GM12878 (cell line): ENCODE results near the gene LMAN2. TPM values are rescaled to one million over a fixed set of nuclear protein-coding genes. Genes with fewer than 3 reads are reported as not detected.

ENCODE experiments used
- ATAC-seq: fragments of 200-7000 bp; cut with Tn5 transposase; 3 replicates; pipeline ENCODE4 v1.9.1; 2020; ENCODE audit warnings: mild to moderate bottlenecking, moderate library complexity
- BruUV-seq: library from RNA; stranded (reverse); fragments of 400-500 nt; replicated peaks from 2 replicates; lab custom pipeline; 2021; lab: Mats Ljungman, UMichigan
- CTCF ChIA-PET: fragments of 300-600 bp; sonication (Branson Sonifier 250); formaldehyde crosslinking; extraction: SDS; loops from one replicate; lab custom pipeline; 2021; ENCODE audit warnings: inconsistent platforms; lab: Yijun Ruan, JAX
- POLR2A ChIA-PET: fragments of 350-600 bp; formaldehyde crosslinking; extraction: SDS; loops from one replicate; lab custom pipeline; 2021; ENCODE audit warnings: inconsistent platforms; lab: Charles Lee
- RAD21 ChIA-PET: fragments of 300-600 bp; sonication (Branson Sonifier 250); formaldehyde crosslinking; loops from one replicate; lab custom pipeline; 2023; ENCODE audit warnings: antibody characterized with exemption; ENCODE audit not compliant: unreplicated experiment; lab: Charles Lee
- SMC1A ChIA-PET: fragments of 300-600 bp; sonication (Branson Sonifier 250); formaldehyde crosslinking; loops from one replicate; lab custom pipeline; 2023; ENCODE audit not compliant: unreplicated experiment, uncharacterized antibody; lab: Charles Lee
- DNase-seq: peaks from one replicate; pipeline ENCODE4 v3.0.0-alpha.2; 2011; ENCODE audit warnings: low read depth, low spot score
- FAIRE-seq: peaks from 3 replicates; lab custom pipeline; 2011; peaks lifted over from hg19 to GRCh38; lab: Jason Lieb, UNC
- H2AFZ ChIP-seq: 2 replicates; pipeline ENCODE4 v1.6.0; 2011; ENCODE audit warnings: low read depth, low read length, control low read depth; ENCODE audit not compliant: control insufficient read depth
- H3K27ac ChIP-seq: 2 replicates; pipeline ENCODE4 v1.5.1; 2011; ENCODE audit warnings: control low read depth; ENCODE audit not compliant: control insufficient read depth, insufficient read depth
- H3K27me3 ChIP-seq, 2 experiments: replicated peaks in 1 of 2; 2 replicates each; pipeline versions ENCODE4 v1.6.0 to v1.6.1; 2011; ENCODE audit warnings: low read length in 1 of 2; ENCODE audit not compliant: control insufficient read depth in 2 of 2, insufficient read depth in 2 of 2
- H3K36me3 ChIP-seq, 2 experiments: 2 replicates each; pipeline ENCODE4 v1.5.1; 2011; ENCODE audit warnings: low read length in 1 of 2; ENCODE audit not compliant: control insufficient read depth in 2 of 2, insufficient read depth in 2 of 2
- H3K4me1 ChIP-seq: 2 replicates; pipeline ENCODE4 v1.6.1; 2011; ENCODE audit warnings: mild to moderate bottlenecking, low read length, moderate library complexity, mixed read lengths; ENCODE audit not compliant: control insufficient read depth, insufficient read depth
- H3K4me2 ChIP-seq: 2 replicates; pipeline ENCODE4 v1.6.0; 2011; ENCODE audit warnings: control low read depth; ENCODE audit not compliant: control insufficient read depth, insufficient read depth
- H3K4me3 ChIP-seq: fragments of 200-600 bp; sonication (generic); 2 replicates; pipeline ENCODE4 v1.5.1; 2016
- H3K79me2 ChIP-seq: 2 replicates; pipeline ENCODE4 v1.6.0; 2011; ENCODE audit warnings: low read length; ENCODE audit not compliant: control insufficient read depth, insufficient read depth
- H3K9ac ChIP-seq: 2 replicates; pipeline ENCODE4 v1.8.0; 2011; ENCODE audit warnings: low read length, control low read depth, mixed read lengths; ENCODE audit not compliant: control insufficient read depth, insufficient read depth
- H3K9me3 ChIP-seq: replicated peaks from 3 replicates; pipeline ENCODE4 v1.5.1; 2011; ENCODE audit warnings: mild to moderate bottlenecking, low read length; ENCODE audit not compliant: control insufficient read depth, insufficient read depth
- H4K20me1 ChIP-seq: 2 replicates; pipeline ENCODE4 v1.6.0; 2011; ENCODE audit not compliant: control insufficient read depth, insufficient read depth
- DPF2 ChIP-seq: fragments of 450-650 bp; IDR thresholded peaks from 2 replicates; pipeline ENCODE4 v1.6.1; 2017; ENCODE audit warnings: mild to moderate bottlenecking
- MEF2B ChIP-seq: fragments of 450-650 bp; IDR thresholded peaks from 2 replicates; pipeline ENCODE4 v1.6.1; 2018; ENCODE audit warnings: mild to moderate bottlenecking, moderate library complexity; ENCODE audit not compliant: partially characterized antibody, poor library complexity, severe bottlenecking
- SMC3 ChIP-seq: IDR thresholded peaks from 2 replicates; pipeline ENCODE4 v1.6.1; 2011; ENCODE audit warnings: low read length, improper control_type of control experiment, borderline replicate concordance
- SREBF2 ChIP-seq: IDR thresholded peaks from 2 replicates; pipeline ENCODE4 v1.6.1; 2012; ENCODE audit warnings: mild to moderate bottlenecking, low read length
- TCF12 ChIP-seq: IDR thresholded peaks from 2 replicates; pipeline ENCODE4 v1.6.1; 2011; ENCODE audit warnings: low read depth, mild to moderate bottlenecking, low read length
- WGBS: methylation state at CpG from one replicate; pipeline ENCODE4 v1.1.6; 2016; ENCODE audit warnings: low lambda C conversion rate; ENCODE audit not compliant: insufficient replicate concordance, insufficient coverage; ENCODE audit errors: missing lambda C conversion rate; 5-methylcytosine and 5-hydroxymethylcytosine counted together
- in situ Hi-C: fragments of 300-500 bp; cut with MboI; formaldehyde crosslinking; loops from 9 replicates; pipeline ENCODE4 v1.14.3; 2018; ENCODE audit warnings: mixed read lengths
- intact Hi-C: fragments of 100-400 bp; cut with micrococcal nuclease; formaldehyde crosslinking; loops from one replicate; pipeline ENCODE4 v1.14.2; 2022; ENCODE audit not compliant: unreplicated experiment
- polyA plus RNA-seq, 11 experiments: library from polyadenylated mRNA; depleted of rRNA in 4 of 11; unstranded in 6 of 11; stranded (reverse) in 5 of 11; fragments of >200 nt; fragmentation: Nextera tagmentation in 4 of 11; fragmentation: Illumina TruSeq in 1 of 11; extraction: Ambion mirVana in 4 of 11; extraction: Trizol in 1 of 11; gene quantifications; 1 replicate in 1 of 11; 2 replicates in 10 of 11; pipeline versions ENCODE4 v1.2.1 to v1.2.3, GENCODE V29; 2011 to 2016; ENCODE audit warnings: inconsistent platforms in 2 of 11, missing spikeins in 2 of 11, low read depth in 1 of 11
- total RNA-seq, 4 experiments: library from RNA; depleted of rRNA in 3 of 4; stranded (reverse); fragments of >200 nt in 3 of 4; fragmentation: Illumina TruSeq in 1 of 4; extraction: Trizol in 1 of 4; gene quantifications; 2 replicates each; pipeline versions ENCODE4 v1.2.1 to v1.2.3, GENCODE V29; 2013 to 2021
- TF ChIP-seq, protein P1 (sequence below), 3 experiments: IDR thresholded peaks in 2 of 3; conservative IDR thresholded peaks in 1 of 3; 2 replicates each; pipeline ENCODE4 v1.5.1; 2011; ENCODE audit warnings: low read depth in 3 of 3, low read length in 3 of 3, mild to moderate bottlenecking in 3 of 3, control low read depth in 2 of 3, moderate library complexity in 2 of 3, inconsistent platforms in 1 of 3, mixed read lengths in 1 of 3; ENCODE audit not compliant: control insufficient read depth in 2 of 3, insufficient read depth in 1 of 3; ENCODE audit errors: extremely low read depth in 1 of 3

Gene LMAN2
- total and polyA plus RNA-seq, 10 of the 15 experiments (the other 5 are each of a cell fraction or from before 2014, with no cell fraction given) = 2.4 to 264 (median 147) TPM

DNA sequence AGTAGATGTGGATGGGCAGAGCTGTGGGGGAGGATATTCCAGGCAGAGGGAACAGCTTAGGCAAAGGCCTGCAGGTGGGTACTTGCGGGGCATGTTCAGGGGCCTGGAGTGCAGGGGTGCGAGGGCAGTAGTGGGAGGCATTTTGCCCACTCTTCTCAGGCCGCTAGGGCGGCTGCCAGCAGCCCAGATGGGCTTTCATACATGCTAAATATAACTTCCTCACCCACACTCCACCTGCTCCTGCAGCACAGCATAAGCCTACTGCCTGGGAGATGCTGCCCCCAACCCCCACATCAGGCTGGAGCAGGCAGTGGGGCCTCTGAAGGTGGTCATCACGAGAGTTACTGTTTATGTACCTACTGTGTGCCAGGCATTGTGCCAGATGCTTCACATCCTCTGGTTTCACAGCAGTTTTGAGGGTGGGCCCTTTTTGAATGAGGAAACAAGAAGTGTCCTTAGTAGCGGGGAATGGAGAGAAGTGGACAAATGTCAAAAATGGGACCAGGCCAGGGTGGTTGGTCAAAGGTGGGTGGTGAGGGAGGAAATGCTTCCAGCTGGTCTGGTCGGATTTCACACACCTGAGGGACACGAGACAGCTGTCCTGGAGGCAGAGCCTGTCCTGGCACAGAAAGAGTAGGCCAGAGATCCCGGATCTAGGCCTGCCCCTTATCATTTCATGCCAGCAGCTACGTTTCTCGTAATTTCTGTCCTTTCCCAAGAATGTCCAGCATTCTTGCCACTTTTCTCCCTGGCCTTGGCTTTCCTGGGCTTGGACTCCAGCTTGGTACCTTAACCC lies 18.4 kb upstream of the LMAN2 start:
- in situ Hi-C loops = no loop called here
- peak; percentile 69 for TF ChIP-seq DPF2
- TF ChIP-seq, protein P1, sequence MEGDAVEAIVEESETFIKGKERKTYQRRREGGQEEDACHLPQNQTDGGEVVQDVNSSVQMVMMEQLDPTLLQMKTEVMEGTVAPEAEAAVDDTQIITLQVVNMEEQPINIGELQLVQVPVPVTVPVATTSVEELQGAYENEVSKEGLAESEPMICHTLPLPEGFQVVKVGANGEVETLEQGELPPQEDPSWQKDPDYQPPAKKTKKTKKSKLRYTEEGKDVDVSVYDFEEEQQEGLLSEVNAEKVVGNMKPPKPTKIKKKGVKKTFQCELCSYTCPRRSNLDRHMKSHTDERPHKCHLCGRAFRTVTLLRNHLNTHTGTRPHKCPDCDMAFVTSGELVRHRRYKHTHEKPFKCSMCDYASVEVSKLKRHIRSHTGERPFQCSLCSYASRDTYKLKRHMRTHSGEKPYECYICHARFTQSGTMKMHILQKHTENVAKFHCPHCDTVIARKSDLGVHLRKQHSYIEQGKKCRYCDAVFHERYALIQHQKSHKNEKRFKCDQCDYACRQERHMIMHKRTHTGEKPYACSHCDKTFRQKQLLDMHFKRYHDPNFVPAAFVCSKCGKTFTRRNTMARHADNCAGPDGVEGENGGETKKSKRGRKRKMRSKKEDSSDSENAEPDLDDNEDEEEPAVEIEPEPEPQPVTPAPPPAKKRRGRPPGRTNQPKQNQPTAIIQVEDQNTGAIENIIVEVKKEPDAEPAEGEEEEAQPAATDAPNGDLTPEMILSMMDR (IDR thresholded peaks at IDR 0.05 in 2 of 3, conservative IDR thresholded peaks at IDR 0.05 in 1 of 3; ENCODE audit: control insufficient read depth in 2 of 3, extremely low read depth in 1 of 3, insufficient read depth in 1 of 3, low read depth in 3 of 3, low read length in 3 of 3) = peak in 1 of 3 experiments; percentile 4; a peak in 1 of 6 replicates
- TF ChIP-seq SMC3 = 0 out of 2 replicates have a peak, but pooled peaks have one; percentile 3
- no peak for TF ChIP-seq SREBF2
- TF ChIP-seq MEF2B = peak; percentile 18
- 0 out of 2 replicates have a peak, but pooled peaks have one; percentile 47 for TF ChIP-seq TCF12
- peaks cover 5% of the 10 kb centered on the region for H3K79me2 ChIP-seq
- ChIA-PET CTCF (interaction anchor here (0.6 to 6.0 kb wide), 35 partner anchors 9 to 256 kb away, joined by 3 to 88 read pairs (median 4); partner anchors contain the start of genes GRK6, LMAN2, MXD3 and RGS14), RAD21 (interaction anchor here (0.7 to 3.0 kb wide), 16 partner anchors 8 to 83 kb away, joined by 3 to 46 read pairs (median 4); no protein-coding TSS in a partner anchor), SMC1A (interaction anchor here (0.6 to 2.6 kb wide), 14 partner anchors 9 to 256 kb away, joined by 3 to 25 read pairs (median 4); partner anchors contain the start of genes LMAN2, RGS14 and SLC34A1), POLR2A (interaction anchor here (0.5 to 2.7 kb wide), 13 partner anchors 9 to 223 kb away, joined by 3 to 11 read pairs (median 4); partner anchors contain the start of genes PRR7 and RGS14)
- H3K27ac ChIP-seq = peak overlapping the region; percentile 62; the same call in 1 of the 2 replicates
- H2AFZ ChIP-seq = no peak overlapping the region
- no peaks in the 10 kb centered on the region for H3K27me3 ChIP-seq
- DNase-seq (no peak), FAIRE-seq (peak; percentile 7), ATAC-seq (peak; percentile 48)
- H3K9me3 ChIP-seq = no peaks in the 10 kb centered on the region
- peaks cover 14 to 17% of the 10 kb centered on the region in 2 experiments for H3K36me3 ChIP-seq
- peak overlapping the region; percentile 46 for H3K4me2 ChIP-seq
- H4K20me1 ChIP-seq = no peaks in the 10 kb centered on the region
- no peak overlapping the region for H3K9ac ChIP-seq
- intact Hi-C loops = no loop called here
- no TSS peak for BruUV-seq
- peaks cover 35% of the 10 kb centered on the region for H3K4me1 ChIP-seq
- WGBS = 50% methylated on average over 11 of the region's 11 CpGs
- H3K4me3 ChIP-seq = no peak overlapping the region
